Endodermal cell (in vitro differentiated cells): ENCODE results near the gene CCP110. TPM values are rescaled to one million over a fixed set of nuclear protein-coding genes. Genes with fewer than 3 reads are reported as not detected.

Experiments
- DNase-seq: peaks from one replicate; pipeline ENCODE4 v3.0.0-alpha.2; 2017
- H3K27ac ChIP-seq: 2 replicates; pipeline ENCODE4 v1.5.1; 2013; ENCODE audit warnings: mild to moderate bottlenecking, low read depth, low read length, moderate library complexity
- H3K27me3 ChIP-seq: 2 replicates; pipeline ENCODE4 v1.6.1; 2013; ENCODE audit warnings: mild to moderate bottlenecking, low read length, moderate library complexity; ENCODE audit not compliant: insufficient read depth, control insufficient read depth, poor library complexity, severe bottlenecking
- H3K36me3 ChIP-seq: 2 replicates; pipeline ENCODE4 v1.7.0; 2013; ENCODE audit warnings: mild to moderate bottlenecking, low read length, moderate library complexity; ENCODE audit not compliant: control insufficient read depth, insufficient read depth
- H3K4me1 ChIP-seq: one replicate; pipeline ENCODE4 v1.7.0; 2013; ENCODE audit warnings: low read length; ENCODE audit not compliant: control insufficient read depth, insufficient read depth
- H3K4me3 ChIP-seq: 2 replicates; pipeline ENCODE4 v1.5.1; 2013; ENCODE audit warnings: mild to moderate bottlenecking, low read length, moderate library complexity
- H3K9ac ChIP-seq: 2 replicates; pipeline ENCODE4 v1.6.1; 2013; ENCODE audit warnings: mild to moderate bottlenecking, low read length, moderate library complexity; ENCODE audit not compliant: poor library complexity, severe bottlenecking; ENCODE audit errors: extremely low read depth
- H3K9me3 ChIP-seq: 2 replicates; pipeline ENCODE4 v1.6.1; 2013; ENCODE audit warnings: mild to moderate bottlenecking, low read length, moderate library complexity; ENCODE audit not compliant: control insufficient read depth
- H3K27ac Mint-ChIP-seq: 2 replicates; pipeline ENCODE4 v1.8.0; 2020; ENCODE audit warnings: mixed read lengths
- H3K27me3 Mint-ChIP-seq: 2 replicates; pipeline ENCODE4 v1.8.0; 2021; ENCODE audit warnings: mild to moderate bottlenecking, mixed read lengths; ENCODE audit not compliant: insufficient read depth
- H3K36me3 Mint-ChIP-seq: 2 replicates; pipeline ENCODE4 v1.8.0; 2020; ENCODE audit warnings: low read depth, mixed read lengths
- H3K4me1 Mint-ChIP-seq: 2 replicates; pipeline ENCODE4 v1.8.0; 2020; ENCODE audit warnings: mixed read lengths
- H3K4me3 Mint-ChIP-seq: 2 replicates; pipeline ENCODE4 v1.8.0; 2020; ENCODE audit warnings: mild to moderate bottlenecking, moderate library complexity, mixed read lengths
- H3K9me3 Mint-ChIP-seq: 2 replicates; pipeline ENCODE4 v1.8.0; 2020; ENCODE audit warnings: mild to moderate bottlenecking, mixed read lengths
- WGBS, 2 experiments: methylation state at CpG; one replicate each; pipeline versions ENCODE4 v1.1.5 to v1.1.7; 2013; ENCODE audit warnings: missing lambda C conversion rate in 2 of 2, mixed read lengths in 1 of 2; ENCODE audit not compliant: insufficient coverage in 1 of 2, insufficient read length in 1 of 2; 5-methylcytosine and 5-hydroxymethylcytosine counted together
- total RNA-seq, 2 donors: library from RNA; stranded (reverse); fragmentation: NEBNext Ultra II Directional in 1 of 2; extraction: Animal tissue kit (Norgen Biotek cat#: 25700) in 1 of 2; gene quantifications; 2 replicates in 1 of 2; 3 replicates in 1 of 2; pipeline ENCODE4 v1.2.1, GENCODE V29; 2021
- TF ChIP-seq, protein P1 (sequence below): fragments of 200-600 bp; sonication (generic); conservative IDR thresholded peaks from 2 replicates; pipeline ENCODE4 v1.5.0; 2021; ENCODE audit warnings: antibody characterized with exemption, mild to moderate bottlenecking

CCP110 gene
- total RNA-seq, 2 donors from 2014 or later, result 16.5 to 24.0 TPM

DNA sequence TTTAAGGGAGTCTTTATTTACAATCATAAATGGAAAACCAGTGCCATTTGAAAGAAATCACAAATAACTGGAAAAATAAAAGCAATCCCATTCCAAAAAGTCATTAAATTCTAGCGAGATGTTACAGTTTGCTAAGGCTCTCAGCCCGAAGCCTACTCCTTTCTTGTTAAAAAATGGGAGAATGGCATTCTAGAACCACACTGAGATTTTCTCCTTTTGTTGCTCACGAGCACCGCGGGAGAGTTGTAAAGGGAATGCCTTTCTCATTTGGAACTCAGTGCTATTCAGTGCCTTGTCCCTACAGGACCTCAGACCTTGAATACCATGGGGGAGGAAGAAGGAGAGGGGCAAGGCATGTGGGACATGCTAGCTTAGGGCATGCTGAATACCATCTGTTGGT is 38.1 kb upstream of the CCP110 start:
- H3K36me3 ChIP-seq, result no peaks in the 10 kb centered on the region
- H3K4me1 ChIP-seq, result no peaks in the 10 kb centered on the region
- H3K9me3 ChIP-seq, result peaks cover 11% of the 10 kb centered on the region
- H3K9ac ChIP-seq, result no peak overlapping the region
- no peak overlapping the region for H3K4me3 ChIP-seq
- no peaks in the 10 kb centered on the region for H3K27me3 ChIP-seq
- no peak overlapping the region for H3K27ac ChIP-seq
- Mint-ChIP-seq H3K4me1 (peaks cover 15% of the 10 kb centered on the region), H3K27ac (no peak overlapping the region), H3K36me3 (peaks cover 3% of the 10 kb centered on the region), H3K27me3 (no peaks in the 10 kb centered on the region), H3K4me3 (no peak overlapping the region), H3K9me3 (peaks cover 22% of the 10 kb centered on the region)
- no peak for DNase-seq
- TF ChIP-seq, protein P1, sequence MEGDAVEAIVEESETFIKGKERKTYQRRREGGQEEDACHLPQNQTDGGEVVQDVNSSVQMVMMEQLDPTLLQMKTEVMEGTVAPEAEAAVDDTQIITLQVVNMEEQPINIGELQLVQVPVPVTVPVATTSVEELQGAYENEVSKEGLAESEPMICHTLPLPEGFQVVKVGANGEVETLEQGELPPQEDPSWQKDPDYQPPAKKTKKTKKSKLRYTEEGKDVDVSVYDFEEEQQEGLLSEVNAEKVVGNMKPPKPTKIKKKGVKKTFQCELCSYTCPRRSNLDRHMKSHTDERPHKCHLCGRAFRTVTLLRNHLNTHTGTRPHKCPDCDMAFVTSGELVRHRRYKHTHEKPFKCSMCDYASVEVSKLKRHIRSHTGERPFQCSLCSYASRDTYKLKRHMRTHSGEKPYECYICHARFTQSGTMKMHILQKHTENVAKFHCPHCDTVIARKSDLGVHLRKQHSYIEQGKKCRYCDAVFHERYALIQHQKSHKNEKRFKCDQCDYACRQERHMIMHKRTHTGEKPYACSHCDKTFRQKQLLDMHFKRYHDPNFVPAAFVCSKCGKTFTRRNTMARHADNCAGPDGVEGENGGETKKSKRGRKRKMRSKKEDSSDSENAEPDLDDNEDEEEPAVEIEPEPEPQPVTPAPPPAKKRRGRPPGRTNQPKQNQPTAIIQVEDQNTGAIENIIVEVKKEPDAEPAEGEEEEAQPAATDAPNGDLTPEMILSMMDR, result no peak
- WGBS, 2 experiments, result 86 to 94% methylated on average over 3 to 5 of the region's 5 CpGs

DNA sequence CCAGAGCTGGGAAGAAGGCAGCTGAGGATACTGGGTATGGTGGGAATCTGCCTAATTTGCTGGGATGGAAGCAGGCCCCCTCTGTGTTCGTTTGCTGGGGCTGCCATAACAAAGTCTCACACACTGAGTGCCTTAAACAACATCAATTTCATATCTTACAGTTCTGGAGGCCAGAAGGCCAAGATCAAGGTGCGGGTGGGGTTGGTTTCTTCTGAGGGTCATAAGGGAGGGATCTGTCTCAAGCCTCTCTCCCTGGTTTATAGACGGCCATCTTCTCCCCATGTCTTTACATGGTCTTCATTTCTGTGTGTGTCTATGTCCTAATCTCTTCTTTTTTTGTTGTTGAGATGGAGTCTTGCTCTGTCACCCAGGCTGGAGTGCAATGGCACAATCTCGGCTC is 37.7 kb upstream of the CCP110 start:
- peaks cover 11% of the 10 kb centered on the region for H3K9me3 ChIP-seq
- 90 to 94% methylated on average over 3 to 4 of the region's 4 CpGs for WGBS, 2 experiments
- Mint-ChIP-seq H3K4me3 (no peak overlapping the region), H3K27me3 (no peaks in the 10 kb centered on the region), H3K9me3 (peaks cover 22% of the 10 kb centered on the region), H3K36me3 (peaks cover 3% of the 10 kb centered on the region), H3K4me1 (peaks cover 15% of the 10 kb centered on the region), H3K27ac (no peak overlapping the region)
- DNase-seq, result no peak
- no peak overlapping the region for H3K4me3 ChIP-seq
- TF ChIP-seq, protein P1, result no peak
- no peak overlapping the region for H3K9ac ChIP-seq
- H3K4me1 ChIP-seq, result no peaks in the 10 kb centered on the region
- H3K36me3 ChIP-seq, result no peaks in the 10 kb centered on the region
- no peaks in the 10 kb centered on the region for H3K27me3 ChIP-seq
- no peak overlapping the region for H3K27ac ChIP-seq

DNA sequence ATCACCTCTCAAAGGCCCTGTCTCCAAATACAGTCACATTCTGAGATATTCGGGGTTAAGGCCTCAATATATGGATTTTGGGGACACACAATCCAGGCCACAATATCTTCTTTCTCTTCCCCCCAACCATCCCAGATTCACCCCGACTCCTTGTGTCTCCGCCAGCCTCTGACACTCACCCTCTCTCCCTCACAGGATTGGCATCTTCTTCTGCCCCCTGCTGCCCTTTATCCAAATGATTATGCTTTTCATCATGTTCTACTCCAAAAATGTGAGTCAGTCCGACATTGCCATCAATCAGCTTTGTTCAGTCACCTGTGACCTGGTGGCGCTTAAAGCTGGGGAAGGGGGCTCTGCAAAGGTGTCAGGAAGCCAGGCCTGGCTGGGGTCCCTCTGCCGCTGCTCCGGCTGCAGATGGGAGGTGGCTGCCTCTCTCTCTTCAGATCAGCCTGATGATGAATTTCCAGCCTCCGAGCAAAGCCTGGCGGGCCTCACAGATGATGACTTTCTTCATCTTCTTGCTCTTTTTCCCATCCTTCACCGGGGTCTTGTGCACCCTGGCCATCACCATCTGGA is 36.9 kb upstream of the CCP110 start:
- Mint-ChIP-seq H3K27me3 (no peaks in the 10 kb centered on the region), H3K9me3 (peaks cover 22% of the 10 kb centered on the region), H3K4me3 (no peak overlapping the region), H3K27ac (peak overlapping the region; percentile 44), H3K36me3 (peaks cover 3% of the 10 kb centered on the region), H3K4me1 (peaks cover 16% of the 10 kb centered on the region)
- H3K4me3 ChIP-seq, result no peak overlapping the region
- WGBS, 2 experiments, result 93 to 100% methylated on average over 7 to 10 of the region's 10 CpGs
- H3K27ac ChIP-seq, result no peak overlapping the region
- H3K9ac ChIP-seq, result no peak overlapping the region
- peaks cover 11% of the 10 kb centered on the region for H3K9me3 ChIP-seq
- no peak for DNase-seq
- no peaks in the 10 kb centered on the region for H3K27me3 ChIP-seq
- TF ChIP-seq, protein P1, result no peak
- H3K36me3 ChIP-seq, result no peaks in the 10 kb centered on the region
- no peaks in the 10 kb centered on the region for H3K4me1 ChIP-seq
